ENCODE results near the gene EHBP1L1. TPM values are rescaled to one million over a fixed set of nuclear protein-coding genes. Genes with fewer than 3 reads are reported as not detected.

Gene EHBP1L1
- polyA plus RNA-seq, 2 of the 4 experiments (the other 2 are of a cell fraction) = 11.6 to 43.8 TPM

DNA sequence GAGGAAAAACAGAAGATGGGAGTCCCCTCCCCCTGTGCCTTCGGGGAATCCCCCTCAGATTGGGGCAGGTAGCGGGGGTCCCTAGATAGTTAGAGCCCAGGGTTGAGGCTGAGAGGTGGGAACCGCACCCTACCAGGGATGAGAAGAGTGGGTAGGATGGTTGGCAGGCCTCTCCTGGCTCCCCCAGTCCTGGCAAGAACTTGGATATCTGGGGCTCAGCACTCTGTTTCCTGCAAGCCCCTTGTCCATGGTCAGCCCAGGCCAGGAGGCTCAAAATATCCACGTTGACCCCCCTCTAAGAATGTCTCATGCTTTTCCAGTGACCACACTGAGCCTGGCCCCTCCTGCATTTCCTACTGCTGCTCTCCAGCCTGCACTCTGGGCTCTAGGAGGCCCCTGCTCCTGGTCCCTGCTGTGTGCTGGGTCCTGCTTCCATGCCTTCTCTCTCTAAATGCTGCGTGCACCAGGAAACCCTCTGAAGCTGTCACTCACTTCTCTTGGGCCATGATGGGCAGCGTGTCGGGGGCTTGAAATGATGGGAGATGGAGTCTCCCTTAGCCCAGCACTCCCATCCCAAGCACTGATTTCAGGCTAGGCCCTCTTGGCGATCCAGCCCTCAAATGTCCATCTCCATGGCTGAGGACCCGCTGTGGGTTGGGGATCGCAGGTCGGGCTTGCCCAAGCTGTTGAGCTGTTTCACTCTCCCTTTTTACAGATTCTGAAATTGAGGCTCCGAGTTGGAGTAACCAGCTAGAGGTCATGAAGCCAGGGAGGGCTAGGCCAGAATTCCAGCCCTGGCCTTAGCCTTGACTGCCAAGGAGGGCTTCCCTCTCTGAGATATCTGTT is 36.1 kb downstream of the EHBP1L1 start:
- 85% methylated on average over 12 of the region's 12 CpGs for WGBS (ENCODE audit: missing lambda C conversion rate)
- Histone ChIP-seq H3K4me2 (peak overlapping the region; percentile 77), H3K4me3 (no peak overlapping the region), H3K4me1 (peaks cover 40% of the 10 kb centered on the region), H3K27ac (peak overlapping the region in 1 of 2 experiments; percentile 19; a peak in 3 of 6 replicates), H3K9me3 (no peaks in the 10 kb centered on the region)
- FAIRE-seq (no peak), ATAC-seq (no peak), DNase-seq (ENCODE audit: low read depth in 1 of 2, low spot score in 1 of 2) (no peak)
- no peak for TF ChIP-seq CTCF (IDR thresholded peaks at IDR 0.05)
- no peak for TF ChIP-seq EHMT2 (IDR thresholded peaks at IDR 0.05; ENCODE audit: low read depth)
- TF ChIP-seq TFCP2L1 (CRISPR knock-in tag; IDR thresholded peaks at IDR 0.05) = no peak
- POLR2A ChIA-PET = interaction anchor here (1.5 kb wide), 1 partner anchor 41 kb away, joined by 3 read pairs; no protein-coding TSS in a partner anchor
- CTCF ChIA-PET = interaction anchor here (0.8 to 20.1 kb wide), 8 partner anchors 14 to 272 kb away, joined by 3 to 249 read pairs (median 6); partner anchors contain the start of genes FAM89B and KCNK7

DNA sequence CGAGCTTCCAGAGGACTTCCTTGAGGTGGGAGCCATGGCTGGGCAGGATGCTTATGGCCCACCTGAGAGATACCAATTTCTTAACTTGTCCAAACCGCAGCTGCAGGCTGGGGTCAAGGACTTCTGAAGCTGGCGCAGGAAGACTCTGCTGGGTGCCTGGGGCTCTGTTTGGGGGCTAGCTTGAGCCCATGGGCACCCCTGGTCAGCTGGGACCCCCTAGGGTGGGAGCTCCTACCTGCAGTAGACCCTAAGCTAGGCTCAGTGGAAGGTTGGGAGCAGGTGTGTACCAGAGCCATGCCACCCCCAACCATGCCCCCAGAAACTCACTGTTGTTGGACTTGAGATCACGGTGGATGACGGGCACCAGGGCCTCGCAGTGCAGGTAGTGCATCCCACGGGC is 36.8 kb downstream of the EHBP1L1 start:
- 94% methylated on average over 3 of the region's 7 CpGs for WGBS (ENCODE audit: missing lambda C conversion rate)
- Histone ChIP-seq H3K4me2 (peak overlapping the region; percentile 77), H3K9me3 (no peaks in the 10 kb centered on the region), H3K4me1 (peaks cover 45% of the 10 kb centered on the region), H3K27ac (peak overlapping the region in 1 of 2 experiments; percentile 98; a peak in 2 of 6 replicates), H3K4me3 (peak overlapping the region; percentile 92)
- DNase-seq (ENCODE audit: low read depth in 1 of 2, low spot score in 1 of 2) (no peak), ATAC-seq (no peak), FAIRE-seq (no peak)
- ChIA-PET CTCF (interaction anchor here (0.7 to 20.1 kb wide), 9 partner anchors 12 to 272 kb away, joined by 3 to 249 read pairs (median 4); partner anchors contain the start of genes FAM89B and KCNK7), POLR2A (interaction anchor here (1.5 kb wide), 1 partner anchor 40 kb away, joined by 3 read pairs; no protein-coding TSS in a partner anchor)
- TF ChIP-seq CTCF (IDR thresholded peaks at IDR 0.05) (no peak), HDAC2 (IDR thresholded peaks at IDR 0.05) (no peak), HOXB13 (CRISPR knock-in tag; IDR thresholded peaks at IDR 0.05; ENCODE audit: low read depth) (no peak), TP53 (CRISPR knock-in tag; IDR thresholded peaks at IDR 0.05) (no peak), KDM5A (IDR thresholded peaks at IDR 0.05) (no peak), RARB (CRISPR knock-in tag; IDR thresholded peaks at IDR 0.05) (no peak)

- H3K4me3 ChIP-seq = peak overlapping the region; percentile 92
- ATAC-seq = peak; percentile 3 to 6; a peak in 4 of 6 replicates
- no peaks in the 10 kb centered on the region for H3K9me3 ChIP-seq
- ChIA-PET POLR2A (interaction anchor here (1.5 kb wide), 1 partner anchor 39 kb away, joined by 3 read pairs; no protein-coding TSS in a partner anchor), CTCF (interaction anchor here (0.7 to 20.1 kb wide), 9 partner anchors 13 to 271 kb away, joined by 3 to 249 read pairs (median 4); partner anchors contain the start of genes FAM89B and KCNK7)
- FAIRE-seq = no peak
- peak in 1 of 2 experiments; percentile 52 for DNase-seq (ENCODE audit: low read depth in 1 of 2, low spot score in 1 of 2)
- 56% methylated on average over 27 of the region's 43 CpGs for WGBS (ENCODE audit: missing lambda C conversion rate)
- H3K4me2 ChIP-seq = peak overlapping the region; percentile 77
- H3K4me1 ChIP-seq = peaks cover 45% of the 10 kb centered on the region
- peak overlapping the region; percentile 96 to 98 for H3K27ac ChIP-seq
- no peak for TF ChIP-seq CHD2 (IDR thresholded peaks at IDR 0.05; ENCODE audit: low read length, partially characterized antibody)
- TF ChIP-seq REST (IDR thresholded peaks at IDR 0.05) = no peak
- TF ChIP-seq EP300 (IDR thresholded peaks at IDR 0.05) = no peak
- TF ChIP-seq RCOR1 (IDR thresholded peaks at IDR 0.05; ENCODE audit: low read depth, low read length) = no peak
- TF ChIP-seq, protein P1, sequence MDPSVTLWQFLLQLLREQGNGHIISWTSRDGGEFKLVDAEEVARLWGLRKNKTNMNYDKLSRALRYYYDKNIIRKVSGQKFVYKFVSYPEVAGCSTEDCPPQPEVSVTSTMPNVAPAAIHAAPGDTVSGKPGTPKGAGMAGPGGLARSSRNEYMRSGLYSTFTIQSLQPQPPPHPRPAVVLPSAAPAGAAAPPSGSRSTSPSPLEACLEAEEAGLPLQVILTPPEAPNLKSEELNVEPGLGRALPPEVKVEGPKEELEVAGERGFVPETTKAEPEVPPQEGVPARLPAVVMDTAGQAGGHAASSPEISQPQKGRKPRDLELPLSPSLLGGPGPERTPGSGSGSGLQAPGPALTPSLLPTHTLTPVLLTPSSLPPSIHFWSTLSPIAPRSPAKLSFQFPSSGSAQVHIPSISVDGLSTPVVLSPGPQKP (IDR thresholded peaks at IDR 0.05; ENCODE audit: low read depth, low read length) = no peak
- TF ChIP-seq HMGXB4 (CRISPR knock-in tag; IDR thresholded peaks at IDR 0.05; ENCODE audit: borderline replicate concordance) = no peak
- no peak for TF ChIP-seq FOSB (CRISPR knock-in tag; IDR thresholded peaks at IDR 0.05)
Observed at GRCh38 chr11:65613091-65613928, 37.5 kb downstream of the EHBP1L1 start.

Data from A549 (cell line).